Thyroid gland (tissue), 4 donors: ENCODE results near the gene CREM.

Experiments used
- POLR2A ChIP-seq, 2 donors: fragments of 450-650 bp; IDR thresholded peaks; one replicate each; pipeline ENCODE4 v1.6.1; 2017; ENCODE audit warnings: antibody characterized with exemption in 2 of 2, mild to moderate bottlenecking in 2 of 2, moderate library complexity in 1 of 2
- TF ChIP-seq, protein P1 (sequence below), 6 experiments: fragments of 200-600 bp in 3 of 6; fragments of 450-650 bp in 3 of 6; sonication (generic) in 3 of 6; IDR thresholded peaks; one replicate each; pipeline ENCODE4 v1.5.1; 2016 to 2019; ENCODE audit warnings: antibody characterized with exemption in 6 of 6, mild to moderate bottlenecking in 2 of 6, inconsistent platforms in 1 of 6, moderate library complexity in 1 of 6

DNA sequence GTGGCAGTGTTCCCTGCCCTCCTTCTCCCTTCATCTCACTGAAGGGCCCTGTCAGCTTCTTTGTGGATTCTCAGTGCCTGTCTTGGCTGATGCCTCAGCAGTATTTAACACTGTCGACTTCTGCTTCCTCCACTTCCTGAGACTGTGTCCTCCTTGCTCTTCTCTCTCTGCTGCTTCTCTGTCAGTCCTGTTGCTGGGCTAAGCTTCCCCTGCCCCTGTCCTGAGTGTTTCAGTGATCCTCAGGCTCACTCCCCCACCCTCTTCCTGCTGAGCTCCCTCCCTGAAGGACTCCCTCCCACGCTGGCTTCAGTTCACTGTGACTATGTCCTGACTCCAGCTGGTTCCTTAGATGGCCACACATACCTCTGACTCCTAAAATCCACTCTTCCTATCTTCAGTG is 64.9 kb downstream of the CREM start:
- TF ChIP-seq, protein P1, sequence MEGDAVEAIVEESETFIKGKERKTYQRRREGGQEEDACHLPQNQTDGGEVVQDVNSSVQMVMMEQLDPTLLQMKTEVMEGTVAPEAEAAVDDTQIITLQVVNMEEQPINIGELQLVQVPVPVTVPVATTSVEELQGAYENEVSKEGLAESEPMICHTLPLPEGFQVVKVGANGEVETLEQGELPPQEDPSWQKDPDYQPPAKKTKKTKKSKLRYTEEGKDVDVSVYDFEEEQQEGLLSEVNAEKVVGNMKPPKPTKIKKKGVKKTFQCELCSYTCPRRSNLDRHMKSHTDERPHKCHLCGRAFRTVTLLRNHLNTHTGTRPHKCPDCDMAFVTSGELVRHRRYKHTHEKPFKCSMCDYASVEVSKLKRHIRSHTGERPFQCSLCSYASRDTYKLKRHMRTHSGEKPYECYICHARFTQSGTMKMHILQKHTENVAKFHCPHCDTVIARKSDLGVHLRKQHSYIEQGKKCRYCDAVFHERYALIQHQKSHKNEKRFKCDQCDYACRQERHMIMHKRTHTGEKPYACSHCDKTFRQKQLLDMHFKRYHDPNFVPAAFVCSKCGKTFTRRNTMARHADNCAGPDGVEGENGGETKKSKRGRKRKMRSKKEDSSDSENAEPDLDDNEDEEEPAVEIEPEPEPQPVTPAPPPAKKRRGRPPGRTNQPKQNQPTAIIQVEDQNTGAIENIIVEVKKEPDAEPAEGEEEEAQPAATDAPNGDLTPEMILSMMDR (IDR thresholded peaks at IDR 0.05), result no peak
- no peak for TF ChIP-seq POLR2A (IDR thresholded peaks at IDR 0.05)
